GM23338 (cell line): ENCODE data around the gene WDR93. TPM values are rescaled to one million over a fixed set of nuclear protein-coding genes. Genes with fewer than 3 reads are reported as not detected.

ENCODE experiments used
- ATAC-seq: fragments of 200-7000 bp; cut with Tn5 transposase; 3 replicates; pipeline ENCODE4 v1.9.1; 2020
- DNase-seq: peaks from one replicate; pipeline ENCODE4 v3.0.0-alpha.2; 2015; ENCODE audit warnings: low spot score
- H2AFZ ChIP-seq: fragments of 200-600 bp; sonication (generic); 2 replicates; pipeline ENCODE4 v1.8.0; 2016; ENCODE audit warnings: antibody characterized with exemption, mild to moderate bottlenecking, moderate library complexity
- H3F3A ChIP-seq: fragments of 200-600 bp; sonication (generic); replicated peaks from 2 replicates; pipeline ENCODE4 v1.8.0; 2017; ENCODE audit warnings: antibody characterized with exemption, mixed run types, low read depth
- H3K27ac ChIP-seq: fragments of 200-600 bp; sonication (generic); 2 replicates; pipeline ENCODE4 v1.6.1; 2016; ENCODE audit warnings: low read depth
- H3K27me3 ChIP-seq: fragments of 200-600 bp; sonication (generic); 2 replicates; pipeline ENCODE4 v1.8.0; 2016; ENCODE audit warnings: mild to moderate bottlenecking, mixed run types, moderate library complexity; ENCODE audit not compliant: insufficient read depth
- H3K36me3 ChIP-seq: fragments of 200-600 bp; sonication (generic); 2 replicates; pipeline ENCODE4 v1.8.0; 2016; ENCODE audit warnings: mild to moderate bottlenecking; ENCODE audit not compliant: insufficient read depth
- H3K4me1 ChIP-seq: fragments of 200-600 bp; sonication (generic); 2 replicates; pipeline ENCODE4 v1.8.0; 2016; ENCODE audit warnings: mild to moderate bottlenecking, moderate library complexity; ENCODE audit not compliant: insufficient read depth
- H3K4me2 ChIP-seq: fragments of 200-600 bp; sonication (generic); 2 replicates; pipeline ENCODE4 v1.7.1; 2017; ENCODE audit warnings: mixed run types
- H3K4me3 ChIP-seq: fragments of 200-600 bp; sonication (generic); 2 replicates; pipeline ENCODE4 v1.6.1; 2016; ENCODE audit warnings: mixed run types
- H3K79me2 ChIP-seq: fragments of 200-600 bp; sonication (generic); replicated peaks from 2 replicates; pipeline ENCODE4 v1.8.0; 2017; ENCODE audit warnings: mild to moderate bottlenecking; ENCODE audit not compliant: insufficient read depth
- H3K9me2 ChIP-seq: fragments of 200-600 bp; sonication (generic); 2 replicates; pipeline ENCODE4 v1.8.0; 2017; ENCODE audit not compliant: insufficient read depth
- H4K20me1 ChIP-seq: fragments of 200-600 bp; sonication (generic); replicated peaks from 2 replicates; pipeline ENCODE4 v1.8.0; 2017; ENCODE audit warnings: mild to moderate bottlenecking; ENCODE audit not compliant: insufficient read depth
- H3K27ac Mint-ChIP-seq: 2 replicates; pipeline ENCODE4 v1.8.0; 2020; ENCODE audit warnings: inconsistent platforms, mild to moderate bottlenecking, moderate library complexity, mixed read lengths
- H3K27me3 Mint-ChIP-seq: 3 replicates; pipeline ENCODE4 v1.8.0; 2022; ENCODE audit warnings: low read depth, mild to moderate bottlenecking, moderate library complexity, mixed read lengths, inconsistent platforms; ENCODE audit not compliant: insufficient read depth, poor library complexity
- H3K36me3 Mint-ChIP-seq: 3 replicates; pipeline ENCODE4 v1.8.0; 2021; ENCODE audit warnings: low read depth, mild to moderate bottlenecking, inconsistent platforms, moderate library complexity, mixed read lengths
- H3K4me1 Mint-ChIP-seq: 3 replicates; pipeline ENCODE4 v1.8.0; 2020; ENCODE audit warnings: mild to moderate bottlenecking, inconsistent platforms, mixed read lengths
- H3K4me3 Mint-ChIP-seq: 3 replicates; pipeline ENCODE4 v1.8.0; 2021; ENCODE audit warnings: moderate library complexity, mild to moderate bottlenecking, inconsistent platforms, mixed read lengths
- H3K9me3 Mint-ChIP-seq: 3 replicates; pipeline ENCODE4 v1.8.0; 2020; ENCODE audit warnings: moderate library complexity, mild to moderate bottlenecking, inconsistent platforms, mixed read lengths
- CREB1 ChIP-seq: fragments of 250-450 bp; sonication (Bioruptor Pico); IDR thresholded peaks from 2 replicates; pipeline ENCODE4 v1.5.0; 2020; ENCODE audit warnings: low read depth, mild to moderate bottlenecking, moderate library complexity
- EZH2 ChIP-seq: fragments of 200-600 bp; sonication (generic); IDR thresholded peaks from one replicate; pipeline ENCODE4 v1.8.0; 2017; ENCODE audit warnings: antibody characterized with exemption, mild to moderate bottlenecking, low read depth; ENCODE audit not compliant: unreplicated experiment
- EZH2phosphoT487 ChIP-seq: fragments of 200-600 bp; sonication (generic); IDR thresholded peaks from one replicate; pipeline ENCODE4 v1.8.1; 2018; ENCODE audit warnings: antibody characterized with exemption; ENCODE audit not compliant: unreplicated experiment
- JUNB ChIP-seq: IDR thresholded peaks from one replicate; pipeline ENCODE4 v1.6.1; 2016; ENCODE audit warnings: antibody characterized with exemption; ENCODE audit not compliant: unreplicated experiment
- NANOG ChIP-seq: IDR thresholded peaks from 2 replicates; pipeline ENCODE4 v1.6.1; 2016; ENCODE audit warnings: antibody characterized with exemption, borderline replicate concordance
- POLR2AphosphoS5 ChIP-seq: IDR thresholded peaks from 2 replicates; pipeline ENCODE4 v1.6.1; 2016; ENCODE audit warnings: antibody characterized with exemption, low read depth
- STAT1 ChIP-seq: IDR thresholded peaks from one replicate; pipeline ENCODE4 v1.6.1; 2016; ENCODE audit warnings: antibody characterized with exemption; ENCODE audit not compliant: unreplicated experiment
- ZNF114 ChIP-seq: fragments of 250-450 bp; sonication (Bioruptor Pico); IDR thresholded peaks from 2 replicates; pipeline ENCODE4 v1.5.0; 2020; ENCODE audit warnings: mild to moderate bottlenecking, moderate library complexity
- ZNF331 ChIP-seq: fragments of 250-450 bp; sonication (Bioruptor Pico); IDR thresholded peaks from 2 replicates; pipeline ENCODE4 v1.5.0; 2020; ENCODE audit warnings: low read depth, mild to moderate bottlenecking, moderate library complexity
- polyA plus RNA-seq: library from polyadenylated mRNA; unstranded; fragments of >200 nt; fragmentation: Nextera tagmentation; extraction: Ambion mirVana; gene quantifications from 2 replicates; pipeline ENCODE4 v1.2.1, GENCODE V29; 2016
- total RNA-seq: library from RNA; depleted of rRNA; stranded (reverse); fragments of >200 nt; shearing (Covaris generic); gene quantifications from 2 replicates; pipeline ENCODE4 v1.2.3, GENCODE V29; 2014
- TF ChIP-seq, protein P1 (sequence below): IDR thresholded peaks from one replicate; pipeline ENCODE4 v1.6.1; 2018; ENCODE audit warnings: antibody characterized with exemption; ENCODE audit not compliant: unreplicated experiment
- TF ChIP-seq, protein P2 (sequence below): IDR thresholded peaks from 2 replicates; pipeline ENCODE4 v1.6.1; 2016; ENCODE audit warnings: antibody characterized with exemption
- TF ChIP-seq, protein P3 (sequence below), 2 experiments: fragments of 200-600 bp in 1 of 2; sonication (generic) in 1 of 2; conservative IDR thresholded peaks; 2 replicates each; pipeline versions ENCODE4 v1.5.1 to v1.6.1; 2016 to 2017; ENCODE audit warnings: antibody characterized with exemption in 2 of 2, low read depth in 2 of 2, mild to moderate bottlenecking in 2 of 2, moderate library complexity in 1 of 2
- TF ChIP-seq, protein P4 (sequence below): fragments of 250-450 bp; sonication (Bioruptor Pico); IDR thresholded peaks from 2 replicates; pipeline ENCODE4 v1.5.0; 2020; ENCODE audit warnings: mild to moderate bottlenecking, moderate library complexity

WDR93 gene
- total and polyA plus RNA-seq, 2 experiments from 2014 or later: 0.14 TPM; not detected in 1

DNA sequence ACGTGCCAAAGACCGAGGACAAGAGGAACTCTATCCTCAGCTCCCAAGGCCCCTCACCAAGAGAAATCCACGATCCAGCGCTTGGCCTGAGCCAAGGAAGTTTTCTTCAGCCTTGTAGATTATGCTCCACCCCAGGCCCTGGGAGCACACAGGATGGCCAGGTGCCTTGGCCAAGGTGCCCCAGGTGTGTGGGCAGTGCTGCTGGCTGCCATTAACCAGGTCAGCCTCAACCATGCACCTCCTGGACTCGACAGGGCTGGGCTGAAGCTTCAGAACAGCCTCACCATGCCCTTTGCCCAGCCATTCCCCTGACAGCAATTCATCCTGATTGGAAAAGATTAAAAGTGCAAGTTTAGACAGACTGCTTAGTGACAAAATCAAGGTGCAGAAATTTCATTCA lies 71.3 kb downstream of the WDR93 start:
- no peak overlapping the region for H2AFZ ChIP-seq
- Mint-ChIP-seq H3K9me3 (no peaks in the 10 kb centered on the region), H3K27me3 (peaks cover 6% of the 10 kb centered on the region), H3K4me1 (peaks cover 13% of the 10 kb centered on the region), H3K4me3 (no peak overlapping the region), H3K36me3 (no peaks in the 10 kb centered on the region), H3K27ac (no peak overlapping the region)
- no peak for ATAC-seq
- H3K79me2 ChIP-seq: no peaks in the 10 kb centered on the region
- H3K27ac ChIP-seq: no peak overlapping the region
- no peak overlapping the region for H3K4me3 ChIP-seq
- DNase-seq: no peak
- H3K27me3 ChIP-seq: no peaks in the 10 kb centered on the region
- H3K4me1 ChIP-seq: peaks cover 7% of the 10 kb centered on the region; the same call in 1 of the 2 replicates
- H3K9me2 ChIP-seq: no peaks in the 10 kb centered on the region
- TF ChIP-seq ZNF114 (CRISPR knock-in tag): no peak
- no peak for TF ChIP-seq CREB1 (CRISPR knock-in tag)
- no peak for TF ChIP-seq ZNF331 (CRISPR knock-in tag)
- TF ChIP-seq, protein P1, sequence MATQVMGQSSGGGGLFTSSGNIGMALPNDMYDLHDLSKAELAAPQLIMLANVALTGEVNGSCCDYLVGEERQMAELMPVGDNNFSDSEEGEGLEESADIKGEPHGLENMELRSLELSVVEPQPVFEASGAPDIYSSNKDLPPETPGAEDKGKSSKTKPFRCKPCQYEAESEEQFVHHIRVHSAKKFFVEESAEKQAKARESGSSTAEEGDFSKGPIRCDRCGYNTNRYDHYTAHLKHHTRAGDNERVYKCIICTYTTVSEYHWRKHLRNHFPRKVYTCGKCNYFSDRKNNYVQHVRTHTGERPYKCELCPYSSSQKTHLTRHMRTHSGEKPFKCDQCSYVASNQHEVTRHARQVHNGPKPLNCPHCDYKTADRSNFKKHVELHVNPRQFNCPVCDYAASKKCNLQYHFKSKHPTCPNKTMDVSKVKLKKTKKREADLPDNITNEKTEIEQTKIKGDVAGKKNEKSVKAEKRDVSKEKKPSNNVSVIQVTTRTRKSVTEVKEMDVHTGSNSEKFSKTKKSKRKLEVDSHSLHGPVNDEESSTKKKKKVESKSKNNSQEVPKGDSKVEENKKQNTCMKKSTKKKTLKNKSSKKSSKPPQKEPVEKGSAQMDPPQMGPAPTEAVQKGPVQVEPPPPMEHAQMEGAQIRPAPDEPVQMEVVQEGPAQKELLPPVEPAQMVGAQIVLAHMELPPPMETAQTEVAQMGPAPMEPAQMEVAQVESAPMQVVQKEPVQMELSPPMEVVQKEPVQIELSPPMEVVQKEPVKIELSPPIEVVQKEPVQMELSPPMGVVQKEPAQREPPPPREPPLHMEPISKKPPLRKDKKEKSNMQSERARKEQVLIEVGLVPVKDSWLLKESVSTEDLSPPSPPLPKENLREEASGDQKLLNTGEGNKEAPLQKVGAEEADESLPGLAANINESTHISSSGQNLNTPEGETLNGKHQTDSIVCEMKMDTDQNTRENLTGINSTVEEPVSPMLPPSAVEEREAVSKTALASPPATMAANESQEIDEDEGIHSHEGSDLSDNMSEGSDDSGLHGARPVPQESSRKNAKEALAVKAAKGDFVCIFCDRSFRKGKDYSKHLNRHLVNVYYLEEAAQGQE: no peak
- TF ChIP-seq EZH2phosphoT487: no peak
- no peak for TF ChIP-seq JUNB
- TF ChIP-seq STAT1: no peak
- TF ChIP-seq, protein P2, sequence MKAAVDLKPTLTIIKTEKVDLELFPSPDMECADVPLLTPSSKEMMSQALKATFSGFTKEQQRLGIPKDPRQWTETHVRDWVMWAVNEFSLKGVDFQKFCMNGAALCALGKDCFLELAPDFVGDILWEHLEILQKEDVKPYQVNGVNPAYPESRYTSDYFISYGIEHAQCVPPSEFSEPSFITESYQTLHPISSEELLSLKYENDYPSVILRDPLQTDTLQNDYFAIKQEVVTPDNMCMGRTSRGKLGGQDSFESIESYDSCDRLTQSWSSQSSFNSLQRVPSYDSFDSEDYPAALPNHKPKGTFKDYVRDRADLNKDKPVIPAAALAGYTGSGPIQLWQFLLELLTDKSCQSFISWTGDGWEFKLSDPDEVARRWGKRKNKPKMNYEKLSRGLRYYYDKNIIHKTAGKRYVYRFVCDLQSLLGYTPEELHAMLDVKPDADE: no peak
- TF ChIP-seq EZH2: no peak
- no peak for TF ChIP-seq NANOG
- TF ChIP-seq, protein P3, sequence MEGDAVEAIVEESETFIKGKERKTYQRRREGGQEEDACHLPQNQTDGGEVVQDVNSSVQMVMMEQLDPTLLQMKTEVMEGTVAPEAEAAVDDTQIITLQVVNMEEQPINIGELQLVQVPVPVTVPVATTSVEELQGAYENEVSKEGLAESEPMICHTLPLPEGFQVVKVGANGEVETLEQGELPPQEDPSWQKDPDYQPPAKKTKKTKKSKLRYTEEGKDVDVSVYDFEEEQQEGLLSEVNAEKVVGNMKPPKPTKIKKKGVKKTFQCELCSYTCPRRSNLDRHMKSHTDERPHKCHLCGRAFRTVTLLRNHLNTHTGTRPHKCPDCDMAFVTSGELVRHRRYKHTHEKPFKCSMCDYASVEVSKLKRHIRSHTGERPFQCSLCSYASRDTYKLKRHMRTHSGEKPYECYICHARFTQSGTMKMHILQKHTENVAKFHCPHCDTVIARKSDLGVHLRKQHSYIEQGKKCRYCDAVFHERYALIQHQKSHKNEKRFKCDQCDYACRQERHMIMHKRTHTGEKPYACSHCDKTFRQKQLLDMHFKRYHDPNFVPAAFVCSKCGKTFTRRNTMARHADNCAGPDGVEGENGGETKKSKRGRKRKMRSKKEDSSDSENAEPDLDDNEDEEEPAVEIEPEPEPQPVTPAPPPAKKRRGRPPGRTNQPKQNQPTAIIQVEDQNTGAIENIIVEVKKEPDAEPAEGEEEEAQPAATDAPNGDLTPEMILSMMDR (conservative IDR thresholded peaks at IDR 0.05; ENCODE audit: low read depth in 2 of 2): no peak
- TF ChIP-seq POLR2AphosphoS5: no peak
- TF ChIP-seq, protein P4, sequence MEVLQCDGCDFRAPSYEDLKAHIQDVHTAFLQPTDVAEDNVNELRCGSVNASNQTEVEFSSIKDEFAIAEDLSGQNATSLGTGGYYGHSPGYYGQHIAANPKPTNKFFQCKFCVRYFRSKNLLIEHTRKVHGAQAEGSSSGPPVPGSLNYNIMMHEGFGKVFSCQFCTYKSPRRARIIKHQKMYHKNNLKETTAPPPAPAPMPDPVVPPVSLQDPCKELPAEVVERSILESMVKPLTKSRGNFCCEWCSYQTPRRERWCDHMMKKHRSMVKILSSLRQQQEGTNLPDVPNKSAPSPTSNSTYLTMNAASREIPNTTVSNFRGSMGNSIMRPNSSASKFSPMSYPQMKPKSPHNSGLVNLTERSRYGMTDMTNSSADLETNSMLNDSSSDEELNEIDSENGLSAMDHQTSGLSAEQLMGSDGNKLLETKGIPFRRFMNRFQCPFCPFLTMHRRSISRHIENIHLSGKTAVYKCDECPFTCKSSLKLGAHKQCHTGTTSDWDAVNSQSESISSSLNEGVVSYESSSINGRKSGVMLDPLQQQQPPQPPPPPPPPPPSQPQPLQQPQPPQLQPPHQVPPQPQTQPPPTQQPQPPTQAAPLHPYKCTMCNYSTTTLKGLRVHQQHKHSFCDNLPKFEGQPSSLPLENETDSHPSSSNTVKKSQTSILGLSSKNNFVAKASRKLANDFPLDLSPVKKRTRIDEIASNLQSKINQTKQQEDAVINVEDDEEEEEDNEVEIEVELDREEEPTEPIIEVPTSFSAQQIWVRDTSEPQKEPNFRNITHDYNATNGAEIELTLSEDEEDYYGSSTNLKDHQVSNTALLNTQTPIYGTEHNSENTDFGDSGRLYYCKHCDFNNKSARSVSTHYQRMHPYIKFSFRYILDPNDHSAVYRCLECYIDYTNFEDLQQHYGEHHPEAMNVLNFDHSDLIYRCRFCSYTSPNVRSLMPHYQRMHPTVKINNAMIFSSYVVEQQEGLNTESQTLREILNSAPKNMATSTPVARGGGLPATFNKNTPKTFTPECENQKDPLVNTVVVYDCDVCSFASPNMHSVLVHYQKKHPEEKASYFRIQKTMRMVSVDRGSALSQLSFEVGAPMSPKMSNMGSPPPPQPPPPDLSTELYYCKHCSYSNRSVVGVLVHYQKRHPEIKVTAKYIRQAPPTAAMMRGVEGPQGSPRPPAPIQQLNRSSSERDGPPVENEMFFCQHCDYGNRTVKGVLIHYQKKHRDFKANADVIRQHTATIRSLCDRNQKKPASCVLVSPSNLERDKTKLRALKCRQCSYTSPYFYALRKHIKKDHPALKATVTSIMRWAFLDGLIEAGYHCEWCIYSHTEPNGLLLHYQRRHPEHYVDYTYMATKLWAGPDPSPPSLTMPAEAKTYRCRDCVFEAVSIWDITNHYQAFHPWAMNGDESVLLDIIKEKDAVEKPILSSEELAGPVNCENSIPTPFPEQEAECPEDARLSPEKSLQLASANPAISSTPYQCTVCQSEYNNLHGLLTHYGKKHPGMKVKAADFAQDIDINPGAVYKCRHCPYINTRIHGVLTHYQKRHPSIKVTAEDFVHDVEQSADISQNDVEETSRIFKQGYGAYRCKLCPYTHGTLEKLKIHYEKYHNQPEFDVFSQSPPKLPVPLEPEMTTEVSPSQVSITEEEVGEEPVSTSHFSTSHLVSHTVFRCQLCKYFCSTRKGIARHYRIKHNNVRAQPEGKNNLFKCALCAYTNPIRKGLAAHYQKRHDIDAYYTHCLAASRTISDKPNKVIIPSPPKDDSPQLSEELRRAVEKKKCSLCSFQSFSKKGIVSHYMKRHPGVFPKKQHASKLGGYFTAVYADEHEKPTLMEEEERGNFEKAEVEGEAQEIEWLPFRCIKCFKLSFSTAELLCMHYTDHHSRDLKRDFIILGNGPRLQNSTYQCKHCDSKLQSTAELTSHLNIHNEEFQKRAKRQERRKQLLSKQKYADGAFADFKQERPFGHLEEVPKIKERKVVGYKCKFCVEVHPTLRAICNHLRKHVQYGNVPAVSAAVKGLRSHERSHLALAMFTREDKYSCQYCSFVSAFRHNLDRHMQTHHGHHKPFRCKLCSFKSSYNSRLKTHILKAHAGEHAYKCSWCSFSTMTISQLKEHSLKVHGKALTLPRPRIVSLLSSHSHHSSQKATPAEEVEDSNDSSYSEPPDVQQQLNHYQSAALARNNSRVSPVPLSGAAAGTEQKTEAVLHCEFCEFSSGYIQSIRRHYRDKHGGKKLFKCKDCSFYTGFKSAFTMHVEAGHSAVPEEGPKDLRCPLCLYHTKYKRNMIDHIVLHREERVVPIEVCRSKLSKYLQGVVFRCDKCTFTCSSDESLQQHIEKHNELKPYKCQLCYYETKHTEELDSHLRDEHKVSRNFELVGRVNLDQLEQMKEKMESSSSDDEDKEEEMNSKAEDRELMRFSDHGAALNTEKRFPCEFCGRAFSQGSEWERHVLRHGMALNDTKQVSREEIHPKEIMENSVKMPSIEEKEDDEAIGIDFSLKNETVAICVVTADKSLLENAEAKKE: no peak
- no peaks in the 10 kb centered on the region for H4K20me1 ChIP-seq
- H3F3A ChIP-seq: no peaks in the 10 kb centered on the region
- no peak overlapping the region for H3K4me2 ChIP-seq
- no peaks in the 10 kb centered on the region for H3K36me3 ChIP-seq
